ENCODE results near the gene SERTAD4.
"Not testable (repeated sequence)": the region's sequence is repeated elsewhere in the genome, so short reads cannot be mapped to it uniquely, and the experiment has no call there.

SERTAD4 gene
- total RNA-seq = 0.04 to 0.15 reads per million in 2 donors

GRCh38 chr1:210232511-210233215, at the start of gene SERTAD4:
Gene SERTAD4, plus strand, starts transcription at chr1:210232796. Its CDS starts 5,165 bp downstream, at chr1:210237961.
- DNase-seq = no peak

- no peak for DNase-seq
Observed at GRCh38 chr1:210185063-210185462, 47.5 kb upstream of the SERTAD4 start.

GRCh38 chr1:210187849-210188606, 44.6 kb upstream of the SERTAD4 start:
- not testable (repeated sequence) for DNase-seq

- DNase-seq = no peak
Observed at GRCh38 chr1:210189426-210189825, 43.2 kb upstream of the SERTAD4 start.

GRCh38 chr1:210195635-210196160, 36.9 kb upstream of the SERTAD4 start:
- no peak for DNase-seq

GRCh38 chr1:210196266-210196665, 36.3 kb upstream of the SERTAD4 start:
- not testable (repeated sequence) for DNase-seq

- DNase-seq = no peak
Observed at GRCh38 chr1:210198840-210199239, 33.8 kb upstream of the SERTAD4 start.

- no peak for DNase-seq
Observed at GRCh38 chr1:210200124-210200736, 32.4 kb upstream of the SERTAD4 start.

- DNase-seq = no peak
Observed at GRCh38 chr1:210201681-210202080, 30.9 kb upstream of the SERTAD4 start.

- no peak for DNase-seq
Observed at GRCh38 chr1:210207597-210208450, 24.8 kb upstream of the SERTAD4 start.

- DNase-seq = no peak
Observed at GRCh38 chr1:210213335-210213734, 19.3 kb upstream of the SERTAD4 start.

GRCh38 chr1:210214573-210215409, 17.8 kb upstream of the SERTAD4 start:
- DNase-seq = no peak

- DNase-seq = no peak
Observed at GRCh38 chr1:210217482-210217881, 15.1 kb upstream of the SERTAD4 start.

GRCh38 chr1:210218047-210218446, 14.5 kb upstream of the SERTAD4 start:
- DNase-seq = no peak

- no peak for DNase-seq
Observed at GRCh38 chr1:210222340-210223006, 10.1 kb upstream of the SERTAD4 start.

GRCh38 chr1:210223226-210223904, 9.2 kb upstream of the SERTAD4 start:
- no peak for DNase-seq

- no peak for DNase-seq
Observed at GRCh38 chr1:210228158-210228557, 4.4 kb upstream of the SERTAD4 start.

- no peak for DNase-seq
Observed at GRCh38 chr1:210230149-210230695, 2.4 kb upstream of the SERTAD4 start.

GRCh38 chr1:210231846-210232510, 618 bp upstream of the SERTAD4 start:
- no peak for DNase-seq

- no peak for DNase-seq
Observed at GRCh38 chr1:210233216-210233494, 559 bp downstream of the SERTAD4 start.
